Measurements from ENCODE around the gene DENND10. TPM values are rescaled to one million over a fixed set of nuclear protein-coding genes. Genes with fewer than 3 reads are reported as not detected.

DENND10 gene
- total RNA-seq, 2 donors from 2014 or later: 15.6 to 32.0 TPM

Other genes with a start within 250 kb of the DENND10 start
- gene NANOS1, start 74.4 kb upstream of the DENND10 start, total RNA-seq: under 1 TPM; 0.11 to 0.30 TPM
- 100 to 1,000 TPM in 1 of 2 donors, 10 to 100 TPM in 1; 93.8 to 155 TPM for gene EIF3A, start 23.3 kb upstream of the DENND10 start, total RNA-seq
- 10 to 100 TPM; 20.4 to 38.7 TPM for gene SFXN4, start 61.6 kb downstream of the DENND10 start, total RNA-seq
- 100 to 1,000 TPM; 141 to 239 TPM for gene PRDX3, start 74.7 kb downstream of the DENND10 start, total RNA-seq
- 10 to 100 TPM; 18.9 to 28.2 TPM for gene GRK5, start 103.5 kb downstream of the DENND10 start, total RNA-seq